GM21576 (cell line): Measurements from ENCODE around the gene PDE6H.

Experiments used
- ATAC-seq: cut with Tn5 transposase; IDR thresholded peaks from one replicate; pipeline ENCODE4 v1.9.1; 2021; ENCODE audit warnings: mild to moderate bottlenecking, moderate library complexity; ENCODE audit not compliant: unreplicated experiment

PDE6H gene

DNA sequence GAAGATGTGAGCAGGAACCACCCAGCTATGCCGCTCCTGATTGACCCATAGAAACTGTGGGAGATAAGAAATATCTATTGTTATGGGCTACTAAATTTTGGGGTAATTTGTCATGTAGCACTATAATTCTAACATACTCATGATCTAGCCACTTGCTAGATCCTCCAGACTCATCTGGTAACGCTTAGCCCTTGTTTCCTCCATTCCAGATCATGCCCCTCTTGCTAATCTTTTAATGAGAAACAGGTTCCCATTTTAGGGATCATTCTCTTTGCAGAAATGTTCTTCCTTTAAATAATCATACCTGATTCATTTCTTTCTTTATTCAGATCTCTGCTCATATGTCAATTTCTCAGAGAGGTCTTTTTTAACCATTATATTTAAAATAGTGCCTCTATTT, 7.6 kb upstream of the PDE6H start:
- ATAC-seq, result no peak

DNA sequence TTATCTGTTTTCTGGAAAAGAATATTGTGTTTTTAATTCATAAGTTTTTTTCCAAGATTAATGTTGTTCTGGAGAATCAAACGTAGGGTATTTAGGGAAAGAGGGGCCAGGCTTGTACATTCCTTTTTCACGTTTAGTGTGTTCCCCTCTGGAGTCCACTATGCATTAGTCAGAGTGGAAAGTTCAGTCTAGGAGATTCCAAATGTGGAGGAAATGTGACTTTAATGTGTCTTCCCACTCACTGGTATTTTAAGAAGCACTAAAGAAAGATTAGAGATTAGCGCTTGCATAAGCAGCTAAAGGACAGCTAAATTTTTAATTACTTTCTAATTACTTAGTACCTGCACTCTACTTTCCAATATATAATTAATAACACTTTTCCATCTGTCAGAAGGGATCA, 4.4 kb upstream of the PDE6H start:
- no peak for ATAC-seq

DNA sequence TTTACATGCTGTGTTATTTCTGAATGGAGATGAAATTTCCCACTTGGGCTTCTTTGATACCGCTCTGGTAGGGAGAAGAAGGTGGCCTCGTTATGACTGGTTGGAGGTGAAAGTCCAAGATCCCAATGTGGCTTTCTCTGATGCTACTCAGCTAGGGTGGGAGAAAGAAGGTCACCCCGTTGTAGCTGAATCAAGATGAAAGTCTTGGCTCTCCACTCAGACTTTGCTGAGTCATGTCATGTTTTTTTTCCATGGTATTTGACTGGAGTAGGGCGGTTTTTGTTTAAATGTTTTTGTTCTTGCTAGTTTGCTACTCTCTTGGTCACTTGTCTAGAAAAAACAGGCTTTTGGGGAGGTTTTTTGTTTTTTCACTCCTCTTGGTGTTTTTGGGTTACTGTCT, 2.4 kb upstream of the PDE6H start:
- ATAC-seq, result no peak

DNA sequence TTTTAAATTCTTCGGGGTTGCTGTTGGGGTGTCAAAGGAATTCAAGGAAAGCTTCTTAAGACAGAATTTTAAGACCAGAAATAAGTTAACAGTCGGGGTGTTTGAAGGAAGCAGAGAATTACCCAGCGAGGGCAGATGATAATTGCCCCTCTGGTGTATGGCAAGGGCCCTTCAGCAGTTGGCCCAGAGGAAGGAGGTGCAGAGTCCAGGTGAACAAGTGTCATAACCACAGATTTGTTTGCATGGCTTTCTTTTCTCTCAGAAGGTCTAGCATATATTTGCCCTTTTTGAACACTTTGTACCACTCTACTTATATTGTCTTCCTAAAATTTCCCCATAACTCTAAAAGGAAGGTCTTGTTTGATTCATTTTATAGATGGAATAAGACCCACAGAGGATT, 1.8 kb downstream of the PDE6H start:
- ATAC-seq, result no peak

DNA sequence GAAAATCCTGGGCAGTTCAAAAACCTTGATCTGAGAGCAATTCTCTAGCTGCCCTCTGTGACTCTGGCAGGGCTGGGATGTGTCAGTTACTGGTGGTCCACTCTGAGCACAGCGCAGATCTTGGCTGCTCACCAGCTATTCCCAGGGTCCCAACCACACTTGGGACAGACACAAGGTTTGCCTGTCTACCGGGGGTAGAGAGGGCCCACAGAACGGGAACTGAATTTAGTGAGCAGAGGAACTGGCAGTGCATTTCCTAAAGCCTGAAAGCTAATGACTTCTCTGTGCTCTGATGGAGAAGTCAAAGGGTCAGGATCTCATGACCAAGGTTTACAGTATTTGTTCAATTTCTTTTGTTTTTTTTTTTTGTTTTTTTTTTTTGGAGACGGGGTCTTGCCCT, 2.6 kb downstream of the PDE6H start:
- ATAC-seq, result no peak

DNA sequence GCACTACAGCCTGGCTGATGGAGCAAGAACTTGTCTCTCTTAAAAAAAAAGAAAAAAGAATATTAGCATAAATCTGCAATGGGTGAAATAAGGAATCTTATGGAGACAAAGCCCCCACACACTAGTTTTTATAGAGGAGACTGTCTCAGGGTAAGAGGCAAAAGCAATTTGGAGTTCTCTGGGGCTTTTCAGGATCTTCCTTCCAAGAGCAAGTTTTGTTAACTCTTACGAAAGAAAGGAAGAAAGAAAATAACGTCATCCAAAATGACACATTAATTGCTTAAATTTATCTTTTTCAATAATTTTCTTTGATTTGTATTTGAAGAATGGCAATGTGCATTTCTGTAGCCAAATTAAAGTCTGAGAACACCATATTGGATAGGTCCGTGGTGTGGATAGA, 3.8 kb downstream of the PDE6H start:
- ATAC-seq, result no peak

DNA sequence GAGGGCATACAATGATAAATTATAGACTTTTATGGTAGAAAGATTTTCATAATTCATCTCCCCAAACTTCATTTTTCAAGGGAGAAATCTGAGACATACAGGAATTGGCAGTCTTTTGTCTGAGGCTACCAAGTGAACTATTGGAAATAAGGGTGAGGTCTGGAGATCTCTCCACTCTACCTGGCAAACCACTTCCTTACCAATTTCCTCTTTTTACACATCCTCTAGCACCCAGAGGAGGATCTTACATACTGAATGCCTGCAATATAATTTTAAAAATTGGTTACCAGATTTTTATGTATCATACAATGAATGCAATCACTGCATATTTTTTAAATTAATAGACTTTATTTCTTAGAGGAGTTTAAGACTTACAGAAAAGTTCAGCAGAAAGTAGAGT, 6.6 kb downstream of the PDE6H start:
- ATAC-seq, result no peak

GRCh38 chr12:14981049-14981448, 8.2 kb downstream of the PDE6H start:
- no peak for ATAC-seq

GRCh38 chr12:14982562-14982961, 9.7 kb downstream of the PDE6H start:
- ATAC-seq, result no peak

GRCh38 chr12:14982991-14983390, 10.1 kb downstream of the PDE6H start:
- ATAC-seq, result no peak

GRCh38 chr12:14984036-14984435, 11.2 kb downstream of the PDE6H start:
- no peak for ATAC-seq

DNA sequence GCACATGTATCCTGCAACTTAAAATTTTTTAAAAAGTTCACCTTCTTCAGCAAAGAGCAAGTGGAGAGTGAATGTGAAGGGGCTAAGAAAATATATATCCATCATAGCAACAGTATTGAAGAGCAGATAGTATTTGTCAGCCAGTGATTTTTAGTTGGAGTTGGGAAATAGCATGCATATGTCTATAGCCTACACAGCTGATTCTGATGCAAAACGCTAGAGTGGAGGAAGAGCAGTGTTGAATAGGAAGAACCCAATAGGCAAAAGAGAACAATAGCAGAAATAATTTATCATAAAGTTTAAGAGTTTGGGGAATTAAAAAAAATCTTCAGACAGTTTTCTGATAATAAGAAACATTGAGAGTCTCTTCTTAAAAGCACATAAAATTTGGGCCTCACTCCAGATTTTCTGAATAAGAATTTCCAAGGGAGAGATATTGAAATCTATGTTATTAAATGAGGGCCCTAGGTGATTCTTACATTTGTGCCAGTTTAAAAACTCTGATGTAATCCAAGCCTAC, 12.0 kb downstream of the PDE6H start:
- no peak for ATAC-seq

DNA sequence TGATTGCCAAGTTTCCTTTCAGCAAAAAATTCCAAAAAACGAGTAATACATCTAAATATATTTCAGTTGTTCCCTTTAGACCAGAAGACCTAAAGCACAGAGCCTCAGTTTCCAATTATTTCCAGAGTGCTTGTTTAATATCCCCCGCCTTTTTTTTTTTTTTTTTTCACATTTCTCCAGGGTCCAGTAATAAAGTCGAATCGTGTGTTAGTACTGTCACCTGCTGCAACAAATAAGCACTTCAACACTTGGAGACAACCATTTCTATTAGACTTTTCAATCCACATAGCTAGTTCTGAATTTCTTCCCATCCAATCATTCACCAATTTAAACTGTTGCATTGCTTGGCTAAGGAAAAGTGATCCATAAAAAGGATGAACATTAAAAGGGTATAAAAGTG, 13.6 kb downstream of the PDE6H start:
- ATAC-seq, result no peak

- no peak for ATAC-seq
Measured at GRCh38 chr12:14988035-14988434, 15.2 kb downstream of the PDE6H start.

- ATAC-seq, result peak; percentile 53
Measured at GRCh38 chr12:14989790-14990189, 16.9 kb downstream of the PDE6H start.

GRCh38 chr12:14991069-14991468, 18.2 kb downstream of the PDE6H start:
- no peak for ATAC-seq

DNA sequence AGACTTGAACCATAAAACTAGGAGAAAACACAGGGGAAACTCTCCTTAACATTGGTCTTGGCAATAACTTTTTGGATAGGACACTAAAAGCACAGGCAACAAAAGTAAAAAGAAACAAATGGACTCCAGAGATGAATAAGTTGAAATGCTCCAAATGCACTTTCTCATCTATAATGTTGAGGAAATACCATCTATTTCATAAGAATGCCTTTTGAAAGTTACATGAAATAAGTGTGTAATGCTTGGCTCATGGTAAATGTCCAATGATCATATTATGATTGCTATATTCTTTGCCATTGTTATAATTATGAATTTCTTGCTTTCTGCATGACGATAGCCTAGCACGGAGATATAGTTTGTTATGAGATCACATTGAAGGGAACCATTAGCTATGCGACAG, 19.8 kb downstream of the PDE6H start:
- ATAC-seq, result no peak

DNA sequence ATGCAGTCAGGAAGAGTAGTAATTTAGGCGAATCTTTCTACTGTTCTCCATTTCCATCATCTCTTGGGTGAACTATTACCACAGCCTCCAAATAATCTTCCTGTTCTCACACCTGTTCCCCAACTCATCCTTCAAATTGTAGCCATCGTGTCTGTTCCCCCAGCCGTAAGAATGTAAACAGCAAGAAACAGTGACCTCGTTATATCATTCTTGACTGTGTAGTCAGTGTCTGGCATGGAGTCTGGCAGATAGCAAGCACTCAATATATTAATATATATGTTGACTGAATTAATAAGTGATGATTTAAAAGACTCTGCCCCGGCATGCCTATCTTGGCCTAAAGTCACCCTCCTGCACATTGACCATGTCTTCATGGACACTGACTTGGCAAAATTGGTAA, 20.3 kb downstream of the PDE6H start:
- no peak for ATAC-seq

- no peak for ATAC-seq
Measured at GRCh38 chr12:14993537-14994266, 20.9 kb downstream of the PDE6H start.

- no peak for ATAC-seq
Measured at GRCh38 chr12:14994610-14995009, 21.8 kb downstream of the PDE6H start.

- no peak for ATAC-seq
Measured at GRCh38 chr12:14995583-14996425, 23.0 kb downstream of the PDE6H start.

- ATAC-seq, result no peak
Measured at GRCh38 chr12:14997998-14998397, 25.2 kb downstream of the PDE6H start.
